H1 (cell line): ENCODE results near the gene NPC2. TPM values are rescaled to one million over a fixed set of nuclear protein-coding genes. Genes with fewer than 3 reads are reported as not detected.

ENCODE experiments used
- CTCF ChIA-PET: fragments of 300-600 bp; sonication (Branson Sonifier 250); formaldehyde crosslinking; loops from one replicate; lab custom pipeline; 2021; ENCODE audit not compliant: partially characterized antibody; lab: Charles Lee
- POLR2A ChIA-PET: fragments of 300-600 bp; sonication (Branson Sonifier 250); formaldehyde crosslinking; loops from one replicate; lab custom pipeline; 2021; ENCODE audit warnings: inconsistent platforms; ENCODE audit not compliant: partially characterized antibody; lab: Charles Lee
- DNase-seq, 2 experiments: peaks; one replicate each; pipeline versions ENCODE4 v3.0.0 to v3.0.0-alpha.2; 2010 to 2022; ENCODE audit warnings: low spot score in 2 of 2, low read depth in 1 of 2, mixed read lengths in 1 of 2
- FAIRE-seq: peaks from 2 replicates; lab custom pipeline; 2011; peaks lifted over from hg19 to GRCh38; lab: Jason Lieb, UNC
- H2AFZ ChIP-seq: 2 replicates; pipeline ENCODE4 v1.8.1; 2012; ENCODE audit warnings: low read length, inconsistent platforms
- H2AK5ac ChIP-seq: 2 replicates; pipeline ENCODE4 v1.6.1; 2013; ENCODE audit warnings: low read depth, low read length
- H2BK120ac ChIP-seq: replicated peaks from 2 replicates; pipeline ENCODE3; 2013; ENCODE audit warnings: low read depth, low read length, inconsistent platforms
- H2BK12ac ChIP-seq: 2 replicates; pipeline ENCODE4 v1.6.1; 2013; ENCODE audit warnings: low read depth, low read length
- H2BK15ac ChIP-seq: 2 replicates; pipeline ENCODE4 v1.6.1; 2013; ENCODE audit warnings: low read length
- H2BK20ac ChIP-seq: 2 replicates; pipeline ENCODE4 v1.6.1; 2013; ENCODE audit warnings: low read length
- H2BK5ac ChIP-seq: 2 replicates; pipeline ENCODE4 v1.6.1; 2013; ENCODE audit warnings: low read depth, low read length
- H3K14ac ChIP-seq: 2 replicates; pipeline ENCODE4 v1.6.1; 2013; ENCODE audit warnings: inconsistent platforms; ENCODE audit not compliant: insufficient read length
- H3K18ac ChIP-seq: 2 replicates; pipeline ENCODE4 v1.6.1; 2013; ENCODE audit warnings: low read length; ENCODE audit errors: extremely low read depth
- H3K23ac ChIP-seq: 2 replicates; pipeline ENCODE4 v1.6.1; 2013; ENCODE audit warnings: inconsistent platforms; ENCODE audit not compliant: insufficient read length
- H3K23me2 ChIP-seq: 2 replicates; pipeline ENCODE4 v1.6.1; 2013; ENCODE audit warnings: low read depth, low read length
- H3K27ac ChIP-seq: 2 replicates; pipeline ENCODE4 v1.6.1; 2011; ENCODE audit warnings: low read depth, low read length, inconsistent platforms
- H3K27me3 ChIP-seq, 4 experiments: replicated peaks in 1 of 4; 1 replicate in 1 of 4; 2 replicates in 3 of 4; pipeline versions ENCODE4 v1.6.1 to v1.8.1; 2011 to 2013; ENCODE audit warnings: low read length in 3 of 4, mild to moderate bottlenecking in 3 of 4, inconsistent platforms in 2 of 4, mixed read lengths in 2 of 4, moderate library complexity in 1 of 4; ENCODE audit not compliant: control insufficient read depth in 3 of 4, insufficient read depth in 3 of 4; ENCODE audit errors: extremely low read depth in 1 of 4
- H3K36me3 ChIP-seq, 4 experiments: 2 replicates each; pipeline versions ENCODE4 v1.6.1 to v1.8.1; 2011 to 2013; ENCODE audit warnings: mild to moderate bottlenecking in 4 of 4, low read length in 3 of 4, moderate library complexity in 2 of 4, control low read depth in 1 of 4, inconsistent platforms in 1 of 4; ENCODE audit not compliant: insufficient read depth in 4 of 4, control insufficient read depth in 2 of 4
- H3K4ac ChIP-seq: replicated peaks from 2 replicates; pipeline ENCODE3; 2013; ENCODE audit warnings: low read length, low read depth, mixed read lengths, inconsistent platforms; ENCODE audit not compliant: insufficient read length
- H3K4me1 ChIP-seq, 4 experiments: replicated peaks in 1 of 4; 1 replicate in 1 of 4; 2 replicates in 3 of 4; pipeline versions ENCODE4 v1.6.1 to v1.8.1; 2011 to 2013; ENCODE audit warnings: low read length in 3 of 4, inconsistent platforms in 2 of 4, mixed read lengths in 1 of 4; ENCODE audit not compliant: insufficient read depth in 4 of 4, control insufficient read depth in 3 of 4
- H3K4me2 ChIP-seq, 2 experiments: 2 replicates each; pipeline versions ENCODE4 v1.6.1 to v1.8.1; 2011 to 2013; ENCODE audit warnings: low read depth in 2 of 2, low read length in 2 of 2, control low read depth in 1 of 2, inconsistent platforms in 1 of 2, mild to moderate bottlenecking in 1 of 2; ENCODE audit not compliant: insufficient read depth in 1 of 2
- H3K4me3 ChIP-seq, 4 experiments: fragments of 200-600, 300-600 bp in 1 of 4; sonication (generic), shearing (Covaris generic), sonication (Bioruptor Twin) in 1 of 4; 2 replicates each; pipeline versions ENCODE4 v1.5.1 to v1.8.1; 2011 to 2016; ENCODE audit warnings: low read length in 4 of 4, low read depth in 3 of 4, control low read depth in 2 of 4, inconsistent platforms in 2 of 4, mild to moderate bottlenecking in 2 of 4, mixed read lengths in 1 of 4, moderate library complexity in 1 of 4; ENCODE audit not compliant: insufficient read depth in 2 of 4; ENCODE audit errors: extremely low read depth in 1 of 4
- H3K56ac ChIP-seq: replicated peaks from 2 replicates; pipeline ENCODE3; 2013; ENCODE audit warnings: low read depth, mild to moderate bottlenecking, mixed read lengths, low read length, inconsistent platforms; ENCODE audit not compliant: insufficient read length
- H3K79me1 ChIP-seq: 2 replicates; pipeline ENCODE4 v1.6.1; 2013; ENCODE audit warnings: low read depth, low read length, control low read depth
- H3K79me2 ChIP-seq, 2 experiments: 2 replicates each; pipeline versions ENCODE4 v1.6.1 to v1.8.1; 2012 to 2013; ENCODE audit warnings: low read length in 2 of 2, mild to moderate bottlenecking in 2 of 2, inconsistent platforms in 1 of 2; ENCODE audit not compliant: insufficient read depth in 2 of 2, control insufficient read depth in 1 of 2
- H3K9ac ChIP-seq, 4 experiments: replicated peaks in 1 of 4; 1 replicate in 1 of 4; 2 replicates in 3 of 4; pipeline versions ENCODE4 v1.6.1 to v1.8.1; 2011 to 2013; ENCODE audit warnings: low read depth in 3 of 4, low read length in 3 of 4, control low read depth in 2 of 4, mild to moderate bottlenecking in 2 of 4, moderate library complexity in 2 of 4, inconsistent platforms in 1 of 4; ENCODE audit errors: extremely low read depth in 1 of 4
- H3K9me3 ChIP-seq, 2 experiments: 2 replicates each; pipeline versions ENCODE4 v1.6.1 to v1.8.1; 2012 to 2013; ENCODE audit warnings: mild to moderate bottlenecking in 2 of 2, moderate library complexity in 2 of 2, control low read depth in 1 of 2, inconsistent platforms in 1 of 2, low read depth in 1 of 2, low read length in 1 of 2, mixed read lengths in 1 of 2; ENCODE audit not compliant: insufficient read depth in 2 of 2
- H4K20me1 ChIP-seq, 2 experiments: replicated peaks in 1 of 2; 2 replicates each; pipeline versions ENCODE3 to v1.8.1; 2011 to 2013; ENCODE audit warnings: inconsistent platforms in 2 of 2, low read length in 2 of 2, mild to moderate bottlenecking in 1 of 2; ENCODE audit not compliant: insufficient read depth in 2 of 2, control insufficient read depth in 1 of 2
- H4K5ac ChIP-seq: 2 replicates; pipeline ENCODE4 v1.6.1; 2013; ENCODE audit warnings: low read length, low read depth, mixed read lengths, inconsistent platforms; ENCODE audit not compliant: insufficient read length
- H4K8ac ChIP-seq: 2 replicates; pipeline ENCODE4 v1.8.0; 2013; ENCODE audit warnings: mild to moderate bottlenecking, moderate library complexity, low read length, inconsistent platforms; ENCODE audit not compliant: insufficient read depth; ENCODE audit errors: extremely low read depth
- H4K91ac ChIP-seq: replicated peaks from 2 replicates; pipeline ENCODE3; 2013; ENCODE audit warnings: low read length, mixed read lengths, inconsistent platforms; ENCODE audit not compliant: insufficient read length
- E2F6 ChIP-seq: IDR thresholded peaks from 2 replicates; pipeline ENCODE4 v1.6.1; 2012; ENCODE audit warnings: inconsistent platforms
- GTF2F1 ChIP-seq: IDR thresholded peaks from 2 replicates; pipeline ENCODE4 v1.6.1; 2012; ENCODE audit warnings: low read depth, low read length, improper control_type of control experiment, borderline replicate concordance
- JUN ChIP-seq: IDR thresholded peaks from 2 replicates; pipeline ENCODE4 v1.6.1; 2011; ENCODE audit warnings: low read depth, mild to moderate bottlenecking, improper control_type of control experiment, low read length
- MAX ChIP-seq: IDR thresholded peaks from 2 replicates; pipeline ENCODE4 v1.6.1; 2012; ENCODE audit warnings: inconsistent platforms
- POLR2A ChIP-seq, 2 experiments: IDR thresholded peaks; 1 replicate in 1 of 2; 2 replicates in 1 of 2; pipeline ENCODE4 v1.6.1; 2011; ENCODE audit warnings: low read depth in 2 of 2, low read length in 2 of 2, mild to moderate bottlenecking in 2 of 2; ENCODE audit errors: control extremely low read depth in 1 of 2
- RBBP5 ChIP-seq: IDR thresholded peaks from 2 replicates; pipeline ENCODE4 v1.7.1; 2012; ENCODE audit warnings: low read depth, mild to moderate bottlenecking, inconsistent platforms, low read length, moderate library complexity, borderline replicate concordance
- TBP ChIP-seq: IDR thresholded peaks from 2 replicates; pipeline ENCODE4 v1.6.1; 2011; ENCODE audit warnings: low read depth, low read length, improper control_type of control experiment
- TEAD4 ChIP-seq: IDR thresholded peaks from 2 replicates; pipeline ENCODE4 v1.6.1; 2012; ENCODE audit warnings: low read depth, low read length, inconsistent platforms, mixed read lengths
- WGBS, 2 experiments: shearing (Covaris generic) in 1 of 2; methylation state at CpG; one replicate each; pipeline versions ENCODE4 v1.1.6 to v1.1.7; 2013 to 2015; ENCODE audit warnings: low lambda C conversion rate in 2 of 2, mixed read lengths in 2 of 2, inconsistent platforms in 1 of 2, low coverage in 1 of 2, missing lambda C conversion rate in 1 of 2; ENCODE audit not compliant: insufficient replicate concordance in 2 of 2, insufficient coverage in 1 of 2, insufficient read length in 1 of 2; ENCODE audit errors: extremely low coverage in 1 of 2, missing lambda C conversion rate in 1 of 2; 5-methylcytosine and 5-hydroxymethylcytosine counted together
- long read RNA-seq, 2 experiments: library from RNA in 1 of 2; library from capped mRNA in 1 of 2; stranded (forward); transcript quantifications; one replicate each; pipeline ENCODE4 v2.0.0, GENCODE V29; 2021; ENCODE audit warnings: inconsistent platforms in 1 of 2
- polyA minus RNA-seq, 3 experiments: library from RNA; depleted of rRNA, polyadenylated mRNA; stranded (reverse); fragments of >200 nt; gene quantifications; 1 replicate in 2 of 3; 2 replicates in 1 of 3; pipeline ENCODE4 v1.2.3, GENCODE V29; 2011
- polyA plus RNA-seq, 7 experiments: library from polyadenylated mRNA; depleted of rRNA in 3 of 7; stranded (reverse) in 5 of 7; unstranded in 2 of 7; fragments of >200 nt in 5 of 7; fragments of 200-250 nt in 2 of 7; gene quantifications; 1 replicate in 5 of 7; 2 replicates in 1 of 7; 4 replicates in 1 of 7; pipeline versions ENCODE4 v1.2.1 to v1.2.3, GENCODE V29; 2011 to 2013; ENCODE audit warnings: missing spikeins in 2 of 7, mixed read lengths in 2 of 7
- total RNA-seq: library from RNA; stranded (reverse); fragmentation: NEBNext Ultra II Directional; extraction: Animal tissue kit (Norgen Biotek cat#: 25700); gene quantifications from 2 replicates; pipeline ENCODE4 v1.2.1, GENCODE V29; 2021

The NPC2 gene
- total RNA-seq (168 and 178 TPM in 2 replicates), polyA plus RNA-seq (2011; rRNA removed) (258 and 287 TPM in 2 replicates), polyA minus RNA-seq (2011; rRNA and poly(A)+ RNA removed) (253 and 295 TPM in 2 replicates)
- 273 TPM for polyA plus RNA-seq (2011; cell fraction: cytosol; rRNA removed)
- polyA plus RNA-seq (2011; cell fraction: nucleus; rRNA removed) = 288 TPM
- polyA plus RNA-seq (2012, experiment 1 of 2) = 283 to 375 TPM (median 345 TPM) in 4 replicates
- 241 TPM for polyA plus RNA-seq (2012, experiment 2 of 2)
- polyA plus RNA-seq (2013, experiment 1 of 2) = 424 TPM
- polyA plus RNA-seq (2013, experiment 2 of 2) = 546 TPM
- polyA minus RNA-seq (2011; cell fraction: cytosol; rRNA and poly(A)+ RNA removed) = 120 TPM
- polyA minus RNA-seq (2011; cell fraction: nucleus; rRNA and poly(A)+ RNA removed) = 120 TPM
- long read RNA-seq, experiment 1, transcript NPC2-207 (5 exons, 1,035 nt) = major isoform, 185 of 206 reads
- long read RNA-seq, experiment 1, partial matches to known transcripts = 14 of 206 reads
- long read RNA-seq, experiment 1, other reads (novel, unspliced or antisense) = 6 of 206 reads
- long read RNA-seq, experiment 2, transcript NPC2-207 (5 exons, 1,035 nt) = major isoform, 385 of 407 reads
- long read RNA-seq, experiment 2, partial matches to known transcripts = 19 of 407 reads
- long read RNA-seq, experiment 2, other reads (novel, unspliced or antisense) = 3 of 407 reads

- H2BK20ac ChIP-seq = no peak within 1 kb of the TSS
- CTCF ChIA-PET = interaction anchor here (0.7 to 3.5 kb wide), 5 partner anchors 9 to 145 kb away, joined by 3 to 13 read pairs (median 3); partner anchors contain the start of gene VRTN
- peak within 1 kb of the TSS; percentile 95; the same call in 1 of the 2 replicates for H4K8ac ChIP-seq
- H3K4me3 ChIP-seq = peak within 1 kb of the TSS; percentile 73 to 99 (median 95)
- H4K20me1 ChIP-seq = peaks cover 0 to 6% of the 10 kb centered on the region in 2 experiments
- H3K4me2 ChIP-seq = peak within 1 kb of the TSS; percentile 85 to 89
- peak within 1 kb of the TSS; percentile 87 to 92 (median 88) for H3K9ac ChIP-seq
- peak within 1 kb of the TSS; percentile 95 for H2BK5ac ChIP-seq
- H3K27ac ChIP-seq = peak within 1 kb of the TSS; percentile 86
- H3K79me1 ChIP-seq = peaks cover 7% of the 10 kb centered on the region
- peak within 1 kb of the TSS; percentile 88; the same call in 1 of the 2 replicates for H2BK12ac ChIP-seq
- DNase-seq (no peak), FAIRE-seq (no peak)
- H2AFZ ChIP-seq = peak within 1 kb of the TSS; percentile 68; the same call in 1 of the 2 replicates
- H3K9me3 ChIP-seq = no peaks in the 10 kb centered on the region
- H3K27me3 ChIP-seq = no peaks in the 10 kb centered on the region
- 2% methylated on average over 30 of the region's 35 CpGs; no CpG with 5 or more reads in 1 of the 2 experiments for WGBS, 2 experiments
- POLR2A ChIA-PET = interaction anchor here (0.7 to 2.4 kb wide), 10 partner anchors 12 to 279 kb away, joined by 3 to 8 read pairs (median 4); partner anchors contain the start of gene ABCD4
- H3K36me3 ChIP-seq = peaks cover 0 to 9% (median 2%) of the 10 kb centered on the region in 4 experiments; a peak in 2 of 8 replicates
- H3K4me1 ChIP-seq = peaks cover 0 to 6% (median 2%) of the 10 kb centered on the region in 4 experiments; a peak in 4 of 7 replicates
- peaks cover 0 to 55% of the 10 kb centered on the region in 2 experiments; a peak in 3 of 4 replicates for H3K79me2 ChIP-seq
- H3K4ac ChIP-seq = no peak within 1 kb of the TSS
- H3K23me2 ChIP-seq = peaks cover 12% of the 10 kb centered on the region
- H3K23ac ChIP-seq = no peak within 1 kb of the TSS
- peak within 1 kb of the TSS; percentile 89 for H4K5ac ChIP-seq
- H3K14ac ChIP-seq = no peak within 1 kb of the TSS
- H3K56ac ChIP-seq = no peak within 1 kb of the TSS
- H2AK5ac ChIP-seq = no peak within 1 kb of the TSS
- no peak within 1 kb of the TSS for H2BK15ac ChIP-seq
- no peak within 1 kb of the TSS for H2BK120ac ChIP-seq
- peak within 1 kb of the TSS; percentile 83 for H4K91ac ChIP-seq
- H3K18ac ChIP-seq = peak within 1 kb of the TSS; percentile 94
- TF ChIP-seq TBP = peak; percentile 64; the same call in 1 of the 2 replicates
- peak; percentile 60 for TF ChIP-seq TEAD4
- 0 out of 2 replicates have a peak, but pooled peaks have one; percentile 31 for TF ChIP-seq GTF2F1
- TF ChIP-seq RBBP5 = peak; percentile 47; the same call in 1 of the 2 replicates
- no peak for TF ChIP-seq JUN
- no peak for TF ChIP-seq E2F6
- TF ChIP-seq MAX = 0 out of 2 replicates have a peak, but pooled peaks have one; percentile 10
- TF ChIP-seq POLR2A (IDR thresholded peaks at IDR 0.05; ENCODE audit: control extremely low read depth in 1 of 2, low read depth in 2 of 2, low read length in 2 of 2) = peak in 1 of 2 experiments; percentile 70; a peak in 2 of 3 replicates
Observed at GRCh38 chr14:74492776-74493342, at the start of gene NPC2. Gene NPC2 (minus strand): TSS chr14:74493305. CDS start chr14:74493274, 31 bp downstream.
